GM13977 (cell line): Measurements from ENCODE around the gene NTNG2.

ENCODE experiments used
- DNase-seq: peaks from one replicate; pipeline ENCODE4 v3.0.0; 2012; ENCODE audit warnings: low spot score
- CTCF ChIP-seq: IDR thresholded peaks from 2 replicates; pipeline ENCODE4 v1.5.1; 2012; ENCODE audit warnings: mild to moderate bottlenecking, control low read depth; ENCODE audit not compliant: insufficient read depth; ENCODE audit errors: extremely low read depth, missing control alignments
- in situ Hi-C: fragments of 300-500 bp; cut with MboI; formaldehyde crosslinking; loops from one replicate; pipeline ENCODE4 v1.12.0; 2022; ENCODE audit warnings: low sequenced_read_pairs, low pct_unique_long_range_greater_than_20kb, mixed read lengths, inconsistent platforms; ENCODE audit not compliant: unreplicated experiment

Gene NTNG2

DNA sequence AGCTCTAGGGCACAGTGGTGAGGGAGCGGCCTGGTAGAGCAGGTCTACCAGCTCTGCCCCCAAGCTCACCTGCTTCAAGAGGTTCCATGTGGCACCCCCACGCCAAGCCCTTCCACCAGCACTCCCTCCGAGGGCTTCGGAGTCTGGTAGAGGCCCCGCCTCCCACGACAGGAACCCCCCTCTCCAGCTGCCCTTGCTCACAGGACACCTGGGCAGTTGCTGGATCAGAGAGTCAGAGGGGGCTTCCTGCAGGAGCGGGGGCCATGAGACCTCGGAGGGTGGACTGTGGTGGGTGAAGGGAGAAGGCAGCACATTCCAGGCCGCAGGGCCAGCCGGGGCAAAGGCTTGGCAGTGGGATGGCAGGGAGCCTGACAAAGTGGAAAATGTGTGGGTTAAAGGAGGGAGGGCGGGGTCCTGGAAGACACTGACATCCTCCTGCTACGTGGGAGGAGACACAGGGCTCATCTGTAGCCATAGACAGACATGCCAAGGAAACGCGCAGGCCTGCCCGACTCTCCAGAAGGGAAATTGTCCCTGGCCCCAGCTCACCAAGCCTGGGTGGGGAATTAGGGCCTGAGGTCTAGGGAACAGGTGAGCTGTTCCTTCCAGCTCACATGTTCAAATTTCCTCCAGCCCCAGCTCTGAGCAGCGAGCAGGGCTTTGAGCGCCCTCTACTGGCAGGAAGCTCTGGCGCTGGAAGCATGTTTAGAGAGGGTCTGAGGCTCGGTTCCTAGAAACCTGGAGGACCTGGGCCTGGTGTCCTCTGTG, 74.2 kb downstream of the NTNG2 start:
- DNase-seq: peak; percentile 89
- peak; percentile 97 for TF ChIP-seq CTCF
- in situ Hi-C loops: no loop called here

GRCh38 chr9:132236662-132237311, 74.9 kb downstream of the NTNG2 start:
- TF ChIP-seq CTCF: no peak
- in situ Hi-C loops: no loop called here
- DNase-seq: no peak

DNA sequence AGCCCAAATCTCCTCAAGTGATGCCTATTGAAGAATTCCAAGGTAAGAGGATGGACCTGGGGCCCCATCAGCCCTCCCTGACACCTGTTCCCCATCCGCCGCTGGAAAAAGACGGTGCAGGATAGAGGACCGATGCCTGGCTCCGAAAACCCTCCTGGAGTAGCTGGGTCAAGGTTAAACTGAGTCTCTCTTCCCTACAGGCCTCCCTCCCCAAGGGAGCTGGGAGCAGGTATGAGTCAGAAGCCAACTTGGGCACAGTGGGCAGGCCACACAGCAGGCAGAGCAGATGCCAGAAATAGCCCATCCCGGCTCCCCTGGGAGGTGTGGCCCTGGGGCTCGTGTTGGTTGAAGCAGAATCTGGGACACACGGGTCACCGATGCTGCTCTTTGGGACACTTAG, 75.6 kb downstream of the NTNG2 start:
- in situ Hi-C loops: no loop called here
- no peak for DNase-seq
- TF ChIP-seq CTCF: no peak

DNA sequence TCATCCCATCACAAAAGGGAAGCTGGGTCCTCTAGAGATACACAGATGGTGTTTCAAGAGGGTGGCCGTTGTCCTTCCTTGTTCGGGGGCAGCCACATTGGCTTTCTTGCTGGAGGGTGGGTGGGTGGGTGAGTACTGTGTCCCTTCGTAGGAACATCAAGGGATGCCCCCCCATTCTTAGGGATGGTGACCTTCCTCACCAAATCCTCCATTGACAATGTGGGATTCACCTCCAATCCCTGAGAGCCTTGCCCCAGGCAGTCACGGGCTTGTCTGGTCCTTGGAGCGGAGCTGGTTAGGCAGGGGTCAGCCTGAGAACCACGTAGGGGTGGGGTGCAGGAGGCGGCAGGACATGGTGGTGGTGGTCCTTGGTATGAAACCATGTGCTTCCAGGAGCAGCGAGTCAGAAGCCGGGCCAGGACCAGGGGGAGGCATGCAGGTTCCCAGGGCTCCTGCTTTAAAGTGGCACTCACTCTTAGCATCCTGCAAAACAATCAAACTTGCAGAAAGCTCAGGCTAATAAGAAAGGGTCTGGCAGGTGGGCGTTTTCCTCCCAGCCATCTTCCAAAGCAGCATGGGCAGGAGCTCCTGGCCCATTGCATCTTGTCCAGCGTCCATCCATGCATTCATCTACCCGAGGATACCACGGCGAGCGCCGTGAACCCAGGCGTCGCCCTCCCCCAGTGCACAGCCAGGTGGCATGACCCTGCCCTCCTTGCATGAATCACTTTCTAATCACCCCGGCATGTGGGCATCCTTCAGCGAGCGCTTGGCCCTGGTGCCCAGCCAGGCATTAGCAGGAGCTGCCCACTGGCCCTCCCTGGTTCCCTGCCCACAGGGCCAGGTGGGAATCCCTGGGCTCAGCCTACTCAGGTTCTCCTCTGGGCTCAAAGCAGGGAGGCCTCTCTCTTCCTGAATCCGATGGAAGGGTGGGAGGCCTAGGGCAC, 76.4 kb downstream of the NTNG2 start:
- in situ Hi-C loops: no loop called here
- no peak for DNase-seq
- no peak for TF ChIP-seq CTCF

GRCh38 chr9:132238992-132239391, 77.1 kb downstream of the NTNG2 start:
- in situ Hi-C loops: no loop called here
- no peak for TF ChIP-seq CTCF
- DNase-seq: no peak

DNA sequence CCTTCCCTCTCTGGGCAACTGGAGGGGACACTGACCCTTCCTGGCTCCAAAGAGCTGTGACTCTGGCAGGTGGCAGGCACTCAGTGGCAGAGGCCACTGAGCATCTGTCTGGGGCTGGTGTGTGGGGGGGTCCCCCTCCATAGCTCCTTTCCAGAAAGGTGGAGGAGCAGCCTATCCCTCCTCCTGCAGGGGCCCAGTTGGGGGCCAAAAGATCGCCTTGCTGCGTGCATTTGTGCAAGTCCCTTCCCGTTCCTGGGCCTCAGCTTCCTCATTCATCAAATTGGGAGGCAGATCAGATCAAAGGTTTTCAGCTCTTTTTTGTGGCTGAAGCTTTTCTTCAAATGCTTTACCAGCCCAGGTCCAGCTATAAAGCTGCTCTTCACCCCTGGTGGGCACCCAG, 77.7 kb downstream of the NTNG2 start:
- in situ Hi-C loops: no loop called here
- DNase-seq: no peak
- TF ChIP-seq CTCF: no peak
